Breast epithelium (tissue), 3 donors: ENCODE results near the gene PLCB2.

Experiments used
- POLR2AphosphoS5 ChIP-seq, 3 donors: sonication (generic); formaldehyde crosslinking; IDR thresholded peaks; one replicate each; pipeline ENCODE4 v1.6.1; 2017; ENCODE audit warnings: antibody characterized with exemption in 3 of 3
- TF ChIP-seq, protein P1 (sequence below), 3 donors: fragments of 450-650 bp; IDR thresholded peaks; one replicate each; pipeline ENCODE4 v1.5.1; 2016 to 2017; ENCODE audit warnings: antibody characterized with exemption in 3 of 3, mild to moderate bottlenecking in 3 of 3, moderate library complexity in 3 of 3

DNA sequence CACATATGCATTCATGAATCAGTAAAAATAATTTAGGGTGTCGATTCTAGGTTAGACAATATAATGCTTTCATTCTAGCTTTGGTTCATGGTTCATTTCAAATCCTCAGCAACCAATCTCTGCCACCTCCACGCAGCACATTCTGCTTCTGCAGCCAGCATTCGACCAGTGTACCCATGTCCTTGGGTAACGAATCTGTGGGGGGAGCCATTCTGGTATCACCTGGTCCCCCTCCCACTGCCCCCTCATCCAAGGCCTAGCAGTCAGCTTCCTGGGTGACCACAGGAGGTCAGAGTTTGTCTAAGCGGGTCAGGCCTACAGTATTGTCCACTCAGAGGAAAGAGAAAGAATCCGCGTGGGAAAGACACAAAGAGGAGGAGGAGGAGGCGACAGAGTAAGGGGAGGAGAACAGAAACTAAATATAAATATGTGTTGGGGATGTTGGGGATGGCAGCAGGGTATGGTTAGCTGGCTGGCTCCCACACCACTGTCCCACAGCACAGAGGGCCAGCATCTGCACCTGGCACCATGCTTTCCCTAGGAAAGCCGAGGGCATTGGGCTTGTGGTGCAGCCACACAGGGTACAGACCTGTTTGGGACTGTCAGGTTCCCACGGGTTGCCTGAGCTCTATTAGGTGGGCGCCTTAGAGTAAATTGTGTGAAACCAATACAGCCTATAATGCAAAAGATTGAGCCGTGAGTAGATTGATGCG is 56.8 kb downstream of the PLCB2 start:
- TF ChIP-seq, protein P1, sequence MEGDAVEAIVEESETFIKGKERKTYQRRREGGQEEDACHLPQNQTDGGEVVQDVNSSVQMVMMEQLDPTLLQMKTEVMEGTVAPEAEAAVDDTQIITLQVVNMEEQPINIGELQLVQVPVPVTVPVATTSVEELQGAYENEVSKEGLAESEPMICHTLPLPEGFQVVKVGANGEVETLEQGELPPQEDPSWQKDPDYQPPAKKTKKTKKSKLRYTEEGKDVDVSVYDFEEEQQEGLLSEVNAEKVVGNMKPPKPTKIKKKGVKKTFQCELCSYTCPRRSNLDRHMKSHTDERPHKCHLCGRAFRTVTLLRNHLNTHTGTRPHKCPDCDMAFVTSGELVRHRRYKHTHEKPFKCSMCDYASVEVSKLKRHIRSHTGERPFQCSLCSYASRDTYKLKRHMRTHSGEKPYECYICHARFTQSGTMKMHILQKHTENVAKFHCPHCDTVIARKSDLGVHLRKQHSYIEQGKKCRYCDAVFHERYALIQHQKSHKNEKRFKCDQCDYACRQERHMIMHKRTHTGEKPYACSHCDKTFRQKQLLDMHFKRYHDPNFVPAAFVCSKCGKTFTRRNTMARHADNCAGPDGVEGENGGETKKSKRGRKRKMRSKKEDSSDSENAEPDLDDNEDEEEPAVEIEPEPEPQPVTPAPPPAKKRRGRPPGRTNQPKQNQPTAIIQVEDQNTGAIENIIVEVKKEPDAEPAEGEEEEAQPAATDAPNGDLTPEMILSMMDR (IDR thresholded peaks at IDR 0.05), result no peak
- no peak for TF ChIP-seq POLR2AphosphoS5 (IDR thresholded peaks at IDR 0.05)
